Astrocyte of the spinal cord (primary cell): ENCODE measurements around the gene AGPAT1.

Source experiments
- DNase-seq: peaks from one replicate; pipeline ENCODE4 v3.0.0; 2011; ENCODE audit warnings: low read depth, low spot score
- H3K4me3 ChIP-seq: 2 replicates; pipeline ENCODE4 v1.5.1; 2011; ENCODE audit warnings: low read depth, mild to moderate bottlenecking, low read length, moderate library complexity
- in situ Hi-C: cut with HindIII; loops from 2 replicates; pipeline ENCODE4 v1.10.0; 2017; ENCODE audit warnings: low sequenced_read_pairs
- TF ChIP-seq, protein P1 (sequence below): IDR thresholded peaks from 2 replicates; pipeline ENCODE4 v1.5.1; 2012; ENCODE audit warnings: low read depth, mild to moderate bottlenecking, low read length, inconsistent platforms

AGPAT1 gene

DNA sequence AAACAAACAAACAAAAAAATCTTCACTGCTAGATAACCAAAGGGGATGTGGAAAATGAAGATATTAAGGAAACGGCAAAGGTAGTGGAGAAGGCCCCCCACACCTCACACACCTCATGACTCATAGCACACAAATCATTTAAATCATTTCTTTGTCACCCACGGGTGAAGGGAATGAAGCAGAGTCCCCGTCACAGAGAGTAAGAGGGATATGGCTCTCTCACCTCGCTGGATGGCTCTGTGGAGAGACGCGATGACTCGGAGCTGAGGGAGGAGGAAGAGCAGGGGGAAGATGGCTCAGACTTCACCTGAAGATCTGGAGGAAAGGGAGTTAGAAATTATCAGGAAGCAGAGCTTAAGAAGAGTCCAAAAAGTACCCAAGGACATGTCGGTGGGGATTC lies 49.0 kb downstream of the AGPAT1 start:
- TF ChIP-seq, protein P1, sequence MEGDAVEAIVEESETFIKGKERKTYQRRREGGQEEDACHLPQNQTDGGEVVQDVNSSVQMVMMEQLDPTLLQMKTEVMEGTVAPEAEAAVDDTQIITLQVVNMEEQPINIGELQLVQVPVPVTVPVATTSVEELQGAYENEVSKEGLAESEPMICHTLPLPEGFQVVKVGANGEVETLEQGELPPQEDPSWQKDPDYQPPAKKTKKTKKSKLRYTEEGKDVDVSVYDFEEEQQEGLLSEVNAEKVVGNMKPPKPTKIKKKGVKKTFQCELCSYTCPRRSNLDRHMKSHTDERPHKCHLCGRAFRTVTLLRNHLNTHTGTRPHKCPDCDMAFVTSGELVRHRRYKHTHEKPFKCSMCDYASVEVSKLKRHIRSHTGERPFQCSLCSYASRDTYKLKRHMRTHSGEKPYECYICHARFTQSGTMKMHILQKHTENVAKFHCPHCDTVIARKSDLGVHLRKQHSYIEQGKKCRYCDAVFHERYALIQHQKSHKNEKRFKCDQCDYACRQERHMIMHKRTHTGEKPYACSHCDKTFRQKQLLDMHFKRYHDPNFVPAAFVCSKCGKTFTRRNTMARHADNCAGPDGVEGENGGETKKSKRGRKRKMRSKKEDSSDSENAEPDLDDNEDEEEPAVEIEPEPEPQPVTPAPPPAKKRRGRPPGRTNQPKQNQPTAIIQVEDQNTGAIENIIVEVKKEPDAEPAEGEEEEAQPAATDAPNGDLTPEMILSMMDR: no peak
- peak overlapping the region; percentile 100 for H3K4me3 ChIP-seq
- in situ Hi-C loops: no loop called here
- no peak for DNase-seq

- no peak overlapping the region for H3K4me3 ChIP-seq
- DNase-seq: no peak
- TF ChIP-seq, protein P1: no peak
- in situ Hi-C loops: no loop called here
Observed at GRCh38 chr6:32123681-32124080, 52.2 kb downstream of the AGPAT1 start.

- DNase-seq: no peak
- no peak overlapping the region for H3K4me3 ChIP-seq
- in situ Hi-C loops: no loop called here
- TF ChIP-seq, protein P1: no peak
Observed at GRCh38 chr6:32120573-32121059, 55.3 kb downstream of the AGPAT1 start.

- H3K4me3 ChIP-seq: no peak overlapping the region
- in situ Hi-C loops: no loop called here
- TF ChIP-seq, protein P1: peak; percentile 97
- peak; percentile 90 for DNase-seq
Observed at GRCh38 chr6:32118782-32119628, 56.9 kb downstream of the AGPAT1 start.
